HTR-8/SVneo (cell line): ENCODE measurements around the gene RAC2.
"Not testable (repeated sequence)": the region's sequence is repeated elsewhere in the genome, so short reads cannot be mapped to it uniquely, and the experiment has no call there.

ENCODE experiments used
- DNase-seq: peaks from one replicate; pipeline ENCODE4 v3.0.0; 2011; ENCODE audit warnings: low spot score, mixed read lengths; ENCODE audit not compliant: insufficient read length
- FAIRE-seq: peaks from 2 replicates; lab custom pipeline; 2011; peaks lifted over from hg19 to GRCh38; lab: Jason Lieb, UNC

Gene RAC2

GRCh38 chr22:37237371-37238268, 6.4 kb downstream of the RAC2 start:
- FAIRE-seq, result no peak
- DNase-seq, result no peak

GRCh38 chr22:37235897-37236607, 8.0 kb downstream of the RAC2 start:
- FAIRE-seq (no peak), DNase-seq (no peak)

DNA sequence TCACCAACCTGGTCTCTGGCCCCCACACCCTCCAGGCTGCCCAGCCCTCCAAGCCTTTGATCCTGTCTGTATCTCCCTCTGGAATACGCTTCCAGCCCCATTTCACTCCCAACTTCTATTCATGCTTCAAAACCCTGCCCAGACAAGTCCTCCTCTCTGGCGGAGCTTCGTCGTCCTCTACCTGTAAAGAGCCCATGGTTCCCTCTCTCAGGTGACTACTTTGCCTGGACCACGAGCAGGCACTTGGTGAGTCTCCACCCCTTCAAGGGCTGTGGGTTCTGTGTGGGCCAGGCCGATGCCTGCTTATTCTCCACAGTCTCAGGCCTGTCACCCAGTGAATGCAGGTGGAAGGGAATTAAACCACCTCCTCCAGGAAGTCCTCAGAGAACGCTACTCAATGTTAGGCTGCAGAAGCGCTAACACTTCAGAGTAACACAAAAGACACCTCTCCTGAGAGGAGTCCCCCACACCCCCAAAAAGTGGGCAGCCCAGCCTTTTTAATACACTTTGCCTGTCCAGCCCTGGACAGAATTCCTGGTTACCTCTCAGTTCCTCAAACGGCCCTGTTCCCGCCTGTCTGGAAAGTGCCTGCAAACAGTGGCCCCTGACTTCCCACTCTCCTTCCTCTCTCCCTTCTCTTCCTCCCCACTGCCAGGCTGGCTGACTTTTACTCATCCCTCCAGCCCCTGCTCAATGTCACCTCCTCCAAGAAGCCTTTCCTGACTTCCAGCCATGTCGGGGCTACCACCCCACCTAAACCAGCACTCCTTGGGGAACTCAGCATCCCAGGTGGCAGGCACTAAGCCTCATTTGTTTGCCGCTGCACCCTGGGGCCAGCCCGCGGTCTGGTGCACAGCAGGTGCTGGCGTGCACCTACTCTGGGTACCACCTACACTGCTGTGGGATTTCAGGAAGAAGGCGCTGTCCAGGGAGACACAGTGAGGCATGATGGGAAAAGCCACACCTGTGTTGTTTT, 9.0 kb downstream of the RAC2 start:
- FAIRE-seq (no peak), DNase-seq (no peak)

- no peak for FAIRE-seq
- DNase-seq, result no peak
Observed at GRCh38 chr22:37233751-37234631, 10.1 kb downstream of the RAC2 start.

DNA sequence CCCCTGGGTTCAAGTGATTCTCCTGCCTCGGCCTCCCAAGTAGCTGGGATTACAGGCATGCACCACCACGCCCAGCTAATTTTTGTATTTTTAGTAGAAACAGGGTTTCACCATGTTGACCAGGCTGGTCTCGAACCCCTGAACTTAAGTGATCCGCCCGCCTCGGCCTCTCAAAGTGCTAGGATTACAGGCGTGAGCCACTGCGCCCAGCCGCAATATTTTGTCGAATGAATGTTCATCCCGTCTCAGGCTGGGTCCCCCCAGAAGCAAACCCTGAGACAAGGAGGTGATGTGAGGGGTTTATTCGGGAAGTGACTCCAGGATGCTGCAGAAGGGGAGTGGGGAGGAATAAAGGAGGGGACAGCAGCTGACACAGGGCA, 10.7 kb downstream of the RAC2 start:
- FAIRE-seq, DNase-seq: not testable (repeated sequence)

- DNase-seq (no peak), FAIRE-seq (no peak)
Observed at GRCh38 chr22:37232140-37232998, 11.7 kb downstream of the RAC2 start.

DNA sequence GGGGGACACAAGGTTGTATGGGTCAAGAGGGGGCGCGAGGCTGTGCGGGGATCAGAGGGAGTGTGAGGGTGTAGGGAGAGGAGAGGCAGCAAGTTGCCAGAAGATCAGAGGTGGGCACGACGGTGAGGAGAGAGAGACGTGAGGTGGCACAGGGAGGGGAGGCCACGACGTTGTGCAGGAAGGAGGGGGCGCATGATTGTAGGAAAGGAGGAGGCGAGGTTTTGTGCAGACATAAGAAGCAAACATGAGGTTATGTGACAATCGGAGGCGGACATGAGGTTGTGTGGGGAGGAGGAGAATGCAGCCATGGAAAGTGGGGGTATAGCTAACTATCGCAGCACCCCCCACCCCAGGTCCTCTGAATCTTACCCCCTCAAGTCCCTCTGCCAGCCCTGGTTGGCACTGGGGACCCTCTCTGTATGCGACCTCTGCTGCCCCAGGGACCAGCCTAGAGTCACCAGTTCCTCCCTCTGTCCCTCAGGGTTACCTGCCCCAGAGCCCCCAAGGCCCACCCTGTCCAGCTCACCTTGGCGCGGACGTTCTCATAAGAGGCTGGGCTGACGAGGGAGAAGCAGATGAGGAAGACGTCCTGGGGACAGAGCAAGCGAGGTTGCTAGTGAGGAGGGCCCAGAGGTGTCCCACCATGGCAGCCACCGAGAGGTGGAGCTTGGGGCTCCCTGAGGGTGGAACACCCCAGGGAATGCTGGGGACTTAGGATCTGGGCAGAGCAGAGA, 12.5 kb downstream of the RAC2 start:
- FAIRE-seq, result no peak
- no peak for DNase-seq

GRCh38 chr22:37230673-37231405, 13.2 kb downstream of the RAC2 start:
- FAIRE-seq (no peak), DNase-seq (no peak)

DNA sequence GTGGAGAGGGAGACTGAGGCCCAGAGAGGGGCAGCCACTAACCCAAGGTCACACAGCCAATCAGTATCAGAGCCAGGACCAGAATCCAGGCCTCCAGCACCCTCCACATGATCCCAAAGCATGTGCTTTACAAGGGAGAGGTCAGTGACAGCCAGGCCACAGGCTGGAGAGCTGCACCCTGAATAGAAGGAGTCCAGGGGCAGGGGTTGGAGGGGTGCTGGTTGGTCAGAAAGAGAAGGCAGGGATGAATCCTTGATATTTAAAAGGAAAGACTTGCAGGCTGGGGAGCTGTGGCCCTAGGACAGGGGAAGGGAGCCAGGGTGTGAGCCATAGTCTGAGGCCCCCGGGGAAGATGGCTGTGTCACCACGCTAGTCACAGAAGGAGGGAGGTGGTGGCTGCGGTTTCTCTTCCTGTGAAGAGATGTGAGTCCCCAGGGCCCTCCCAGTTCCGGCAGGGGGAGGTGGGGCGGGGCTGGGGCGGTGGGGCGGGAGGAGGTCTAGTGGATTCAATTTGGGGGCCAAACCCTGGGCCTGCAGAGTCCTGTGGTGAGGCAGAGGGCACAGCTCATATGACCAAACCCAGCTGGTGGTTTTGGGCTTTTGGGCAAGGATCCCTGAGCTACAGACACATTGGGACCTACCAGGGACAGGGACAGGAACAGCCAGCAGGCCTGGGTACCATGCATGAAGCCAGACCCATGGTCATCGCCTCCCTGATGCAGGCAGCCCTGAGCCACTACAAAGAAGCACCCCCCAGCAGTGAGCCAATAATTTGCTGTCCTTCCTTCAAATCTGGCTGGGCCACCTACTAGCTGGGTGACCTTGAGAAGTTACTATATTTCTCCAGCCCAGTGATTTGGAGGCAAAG, 14.0 kb downstream of the RAC2 start:
- FAIRE-seq (no peak), DNase-seq (no peak)

DNA sequence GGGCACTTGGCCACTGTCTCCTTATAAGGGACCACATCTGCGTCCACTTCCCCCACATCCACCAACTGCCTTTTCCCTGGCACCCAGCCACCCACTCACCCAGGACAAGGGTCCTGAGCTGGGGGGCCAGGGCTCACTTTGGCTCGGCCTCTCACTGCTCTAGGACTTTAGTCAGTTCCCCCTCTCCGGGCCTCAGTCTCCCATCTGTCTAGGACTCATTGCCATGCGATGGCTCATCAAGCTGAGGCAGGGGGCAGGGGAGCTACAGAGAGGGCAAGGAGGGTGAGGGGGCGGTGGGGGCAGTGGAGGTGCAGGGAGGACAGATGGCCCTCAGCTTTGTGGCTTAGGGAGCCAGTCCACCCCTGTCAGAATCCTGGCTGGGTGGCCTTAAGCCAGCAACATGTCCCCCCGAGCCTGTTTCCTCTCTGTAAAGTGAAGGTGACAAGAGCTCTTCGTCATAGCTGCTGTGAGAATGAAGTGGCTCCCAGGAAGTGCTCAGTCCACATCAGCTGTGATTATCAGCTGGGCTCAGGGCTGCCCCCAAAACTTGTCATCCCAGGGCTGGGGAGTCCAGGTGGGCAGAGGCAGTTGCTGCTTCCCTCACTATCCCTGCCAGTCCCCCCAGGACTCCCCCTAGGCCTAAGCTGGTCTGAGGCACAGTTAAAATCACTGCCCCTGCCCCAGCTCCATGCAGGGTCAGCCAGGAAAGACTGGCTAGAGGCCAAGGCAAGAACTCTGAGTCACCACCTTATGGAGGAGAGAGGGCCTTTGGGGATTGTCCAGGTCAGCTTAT, 14.9 kb downstream of the RAC2 start:
- DNase-seq (peak; percentile 54), FAIRE-seq (no peak)

DNA sequence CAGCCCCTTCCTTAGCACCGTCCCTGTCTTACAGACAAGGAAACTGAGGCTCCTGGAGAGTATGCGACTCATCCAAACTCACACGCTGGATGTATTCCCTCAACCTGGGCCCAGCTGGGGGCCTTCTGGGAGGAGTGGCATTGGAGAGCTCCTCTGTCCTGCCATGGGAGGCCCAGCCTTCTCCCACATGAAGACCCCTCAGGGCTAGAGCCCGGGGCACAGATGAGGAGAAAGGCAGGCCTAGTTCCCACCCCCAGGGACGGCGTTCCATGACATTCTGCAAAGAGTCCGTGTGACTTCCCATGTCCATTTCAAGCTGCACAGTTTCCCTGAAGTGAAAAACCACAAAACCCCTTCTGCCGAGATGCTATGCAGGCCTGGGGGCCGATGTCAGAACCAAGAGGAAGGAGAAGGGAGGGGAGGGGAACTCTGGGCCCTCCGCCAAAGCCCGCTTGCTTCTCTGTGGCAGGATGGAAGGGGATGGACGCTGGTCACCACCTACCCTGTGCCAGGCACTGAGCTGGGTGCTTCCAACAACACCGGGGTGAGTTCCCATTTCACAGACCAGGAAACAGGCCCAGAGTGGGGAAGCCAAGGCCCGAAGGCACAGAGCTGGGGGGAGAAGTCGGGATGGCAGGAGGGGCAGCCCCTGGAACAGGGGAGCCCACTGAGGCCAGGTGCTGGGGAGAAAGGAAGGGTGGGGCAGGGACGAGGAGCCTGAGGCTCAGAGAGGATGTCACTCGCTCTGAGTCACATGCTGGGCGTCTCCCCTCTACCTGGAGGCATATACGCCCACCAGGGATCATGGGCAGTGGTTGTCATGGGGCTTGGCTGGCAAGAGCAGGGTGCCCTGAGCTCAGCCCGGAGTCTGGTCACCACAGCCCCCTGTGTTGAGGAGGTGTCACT, 15.7 kb downstream of the RAC2 start:
- FAIRE-seq, result no peak
- no peak for DNase-seq

DNA sequence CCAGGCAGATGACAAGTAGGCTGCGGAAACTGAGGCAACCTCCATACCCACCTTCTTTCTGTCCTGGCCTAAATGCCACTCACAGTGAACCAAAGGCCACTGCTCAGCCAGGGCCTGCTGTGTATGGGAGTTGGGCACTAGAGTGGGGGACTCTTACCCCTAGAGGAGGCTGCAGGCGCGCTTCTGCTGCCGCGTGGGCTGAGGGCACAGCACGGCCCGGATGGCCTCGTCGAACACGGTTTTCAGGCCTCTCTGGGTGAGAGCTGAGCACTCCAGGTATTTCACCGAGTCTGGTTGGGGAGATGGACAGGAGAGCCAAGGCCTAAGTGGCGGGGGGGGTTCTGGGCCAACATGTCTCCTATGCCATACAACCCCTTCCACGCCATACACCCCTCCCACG, 17.6 kb downstream of the RAC2 start:
- no peak for DNase-seq
- no peak for FAIRE-seq

- no peak for FAIRE-seq
- DNase-seq, result no peak
Observed at GRCh38 chr22:37226087-37226486, 18.0 kb downstream of the RAC2 start.

DNA sequence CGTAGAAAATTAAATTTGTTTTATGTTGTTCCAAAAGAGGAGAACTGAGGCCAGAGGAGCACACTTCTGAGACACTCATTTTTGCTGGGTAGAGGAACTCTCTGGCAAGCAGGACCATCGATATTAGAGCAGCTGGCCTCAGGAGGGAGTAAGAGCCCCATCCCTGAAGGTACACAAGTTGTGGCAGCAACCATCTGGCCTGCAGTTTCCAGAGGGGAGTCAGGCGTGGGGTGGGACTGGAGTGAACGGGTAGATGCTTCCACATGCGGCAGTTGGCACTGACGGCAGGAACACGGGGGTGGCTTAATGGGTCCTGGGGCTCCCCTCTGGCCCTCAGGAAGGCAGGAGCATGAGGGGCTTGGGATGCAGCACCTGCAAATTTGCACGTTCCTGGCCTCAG, 18.6 kb downstream of the RAC2 start:
- no peak for FAIRE-seq
- no peak for DNase-seq
